HG03064 (cell line): ENCODE results near the gene ELOVL5.

ENCODE experiments used
- ATAC-seq: cut with Tn5 transposase; IDR thresholded peaks from one replicate; pipeline ENCODE4 v1.9.1; 2021; ENCODE audit warnings: low read depth; ENCODE audit not compliant: unreplicated experiment

The ELOVL5 gene

DNA sequence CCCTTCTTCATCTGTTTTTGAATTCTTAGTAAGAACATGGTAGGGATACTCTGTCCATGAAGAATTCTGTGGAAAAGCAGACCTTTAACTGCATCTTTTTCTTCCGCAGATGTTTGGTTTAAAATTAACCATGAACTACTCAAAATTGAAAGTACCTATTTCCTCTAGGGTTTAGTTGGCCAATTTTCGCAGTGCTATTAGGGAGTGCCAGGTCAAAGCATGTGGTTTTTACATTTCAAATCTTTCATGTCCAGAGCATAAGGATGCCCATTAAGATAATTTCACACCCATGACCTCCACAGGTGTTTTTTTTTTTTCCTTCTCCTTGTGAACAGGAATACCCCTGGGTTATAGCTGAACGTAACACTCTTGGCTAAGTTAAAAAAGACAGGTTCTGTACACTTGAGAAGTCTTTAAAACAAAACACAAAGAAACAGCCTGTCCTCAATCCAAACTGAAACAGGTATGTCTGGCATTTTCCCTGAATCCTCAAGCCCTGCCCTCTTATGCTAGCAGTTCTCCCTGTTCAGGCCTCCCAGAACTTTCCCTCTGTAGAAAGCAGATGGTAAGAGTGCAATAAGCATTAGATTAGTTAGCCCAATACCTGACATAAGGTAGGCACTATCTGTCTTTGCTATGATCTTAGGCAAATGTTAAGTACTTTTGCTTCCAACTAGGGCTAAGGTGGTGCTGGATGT, 67.1 kb downstream of the ELOVL5 start:
- no peak for ATAC-seq

DNA sequence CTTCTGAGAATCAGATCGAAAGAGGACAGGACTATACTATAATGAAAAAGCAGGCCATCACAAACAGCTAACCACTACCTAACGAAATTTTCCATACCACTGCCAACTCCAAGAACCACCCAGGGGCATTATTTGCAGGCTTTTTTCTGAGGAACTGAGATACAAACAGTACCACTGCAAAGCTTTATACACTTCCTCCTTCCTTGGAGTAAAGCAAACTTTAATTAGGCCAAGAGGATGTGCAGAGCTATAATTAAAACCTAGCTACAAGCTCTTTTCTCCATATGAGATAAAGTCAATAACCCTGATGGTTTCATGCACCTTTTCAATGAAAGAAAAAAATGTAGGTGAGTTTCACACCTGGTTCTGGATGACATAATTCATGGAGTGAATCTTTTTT, 68.5 kb downstream of the ELOVL5 start:
- ATAC-seq, result no peak

DNA sequence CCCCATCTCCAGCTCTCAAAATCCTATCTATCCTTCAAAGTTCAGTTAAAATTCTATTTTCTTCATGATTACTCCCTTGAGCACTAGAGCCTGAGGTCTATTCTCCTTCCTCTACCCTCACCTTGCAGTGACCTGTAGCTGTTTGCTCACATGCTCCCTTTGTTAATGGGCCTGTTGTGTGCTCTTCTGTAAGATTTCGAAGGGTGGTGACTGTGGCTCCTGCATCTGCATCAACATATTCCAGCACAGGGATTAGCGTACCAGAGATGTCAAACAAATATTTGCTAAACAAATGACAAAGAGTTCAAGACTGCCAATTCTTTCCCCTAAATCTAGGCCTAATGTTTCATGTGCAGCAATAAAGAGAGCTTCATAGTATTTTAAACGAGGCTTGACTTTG, 69.5 kb downstream of the ELOVL5 start:
- no peak for ATAC-seq

DNA sequence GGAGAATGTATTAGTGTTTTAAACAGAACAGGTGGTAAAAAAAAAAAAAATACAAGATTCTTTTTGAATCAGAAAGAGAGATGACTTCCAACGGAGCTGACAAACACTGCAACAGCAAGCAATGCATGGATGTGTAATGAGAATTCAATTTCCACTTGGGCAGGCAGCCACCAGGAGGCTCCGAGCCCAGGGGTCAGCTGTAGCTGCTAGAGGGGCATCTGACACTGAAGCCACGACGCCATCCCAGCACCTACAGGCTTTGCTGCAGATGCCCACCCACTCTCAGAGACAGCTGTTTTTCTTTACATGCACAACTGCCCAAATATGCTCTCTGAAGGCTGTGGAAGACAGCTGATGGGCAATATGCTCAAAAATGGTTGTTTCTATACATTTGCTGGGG, 75.4 kb downstream of the ELOVL5 start:
- ATAC-seq, result no peak

DNA sequence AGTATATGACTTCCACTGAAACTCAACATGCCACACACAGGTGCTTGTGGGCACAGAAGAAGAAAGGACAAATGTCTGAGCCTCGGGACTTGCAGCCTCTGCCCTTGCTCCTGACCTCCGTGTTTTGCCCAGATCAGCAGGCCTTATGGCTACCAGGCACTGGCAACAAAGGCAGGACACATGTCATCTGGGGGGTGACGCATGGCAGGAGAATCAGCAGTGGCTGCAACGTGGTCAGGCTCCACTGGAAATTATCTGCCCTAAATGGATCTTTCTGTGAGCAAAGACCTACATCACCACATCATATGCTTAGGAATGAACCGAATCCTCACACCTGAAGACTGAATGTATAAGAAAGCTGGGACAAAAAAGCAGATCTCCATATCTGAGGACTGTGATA, 78.9 kb downstream of the ELOVL5 start:
- no peak for ATAC-seq

DNA sequence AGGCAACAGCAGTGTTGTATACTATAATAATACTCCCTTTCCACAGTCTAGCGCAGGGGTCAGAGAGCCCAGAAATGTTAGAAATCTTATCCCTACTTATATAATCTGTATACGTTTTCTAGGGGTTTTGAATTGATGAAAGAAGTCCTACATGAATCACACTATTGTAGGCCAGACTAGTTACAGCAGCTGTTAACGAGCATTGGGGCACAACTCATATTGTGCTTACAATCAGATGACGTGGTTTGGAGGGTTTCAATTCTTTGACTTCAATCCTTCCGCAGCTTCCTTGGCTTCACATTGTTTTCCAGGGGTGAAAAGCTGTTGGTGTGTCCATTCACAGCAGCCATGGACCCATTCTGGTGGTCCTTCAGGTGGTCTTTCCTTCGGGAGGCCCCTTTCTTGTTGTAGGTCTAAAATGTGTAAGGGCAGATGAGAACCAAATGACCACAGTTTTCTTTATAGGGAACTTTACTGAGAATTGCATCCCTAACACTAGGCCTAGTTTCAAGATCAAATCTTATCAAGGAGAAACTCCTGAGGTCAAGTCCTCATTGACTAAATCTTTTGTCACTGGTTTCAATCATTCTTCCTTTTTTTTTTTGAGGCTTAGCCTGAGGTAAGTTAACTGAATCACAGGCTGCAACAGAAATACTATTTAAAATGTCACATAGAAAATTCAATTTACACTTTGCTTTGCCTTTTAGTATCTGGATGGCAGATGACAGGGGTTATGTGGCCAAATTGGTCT, 79.7 kb downstream of the ELOVL5 start:
- ATAC-seq, result no peak

DNA sequence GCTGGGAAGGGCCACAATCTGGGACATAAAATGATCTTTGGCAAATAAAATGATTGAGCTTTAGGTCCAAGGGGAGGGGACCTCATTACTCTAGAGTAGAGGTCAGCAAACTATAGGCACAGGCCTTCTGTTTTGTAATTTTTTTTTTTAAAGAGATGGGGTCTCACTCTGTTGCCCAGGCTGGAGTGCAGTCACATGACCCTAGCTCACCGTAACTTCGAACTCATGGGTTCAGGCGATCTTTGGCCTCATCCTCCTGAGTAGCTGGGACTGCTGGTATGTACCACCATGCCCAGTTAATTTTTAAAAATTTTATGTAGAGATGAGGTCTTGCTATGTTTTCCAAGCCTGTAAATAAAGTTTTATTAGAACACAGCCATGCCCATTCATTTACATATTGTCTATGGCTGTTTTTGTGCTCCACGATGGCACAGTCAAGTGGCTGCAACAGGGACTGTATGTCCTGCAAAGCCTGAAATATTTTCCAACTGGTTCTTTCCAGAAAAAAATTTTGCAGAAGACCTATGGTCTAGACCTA, 82.1 kb downstream of the ELOVL5 start:
- no peak for ATAC-seq

DNA sequence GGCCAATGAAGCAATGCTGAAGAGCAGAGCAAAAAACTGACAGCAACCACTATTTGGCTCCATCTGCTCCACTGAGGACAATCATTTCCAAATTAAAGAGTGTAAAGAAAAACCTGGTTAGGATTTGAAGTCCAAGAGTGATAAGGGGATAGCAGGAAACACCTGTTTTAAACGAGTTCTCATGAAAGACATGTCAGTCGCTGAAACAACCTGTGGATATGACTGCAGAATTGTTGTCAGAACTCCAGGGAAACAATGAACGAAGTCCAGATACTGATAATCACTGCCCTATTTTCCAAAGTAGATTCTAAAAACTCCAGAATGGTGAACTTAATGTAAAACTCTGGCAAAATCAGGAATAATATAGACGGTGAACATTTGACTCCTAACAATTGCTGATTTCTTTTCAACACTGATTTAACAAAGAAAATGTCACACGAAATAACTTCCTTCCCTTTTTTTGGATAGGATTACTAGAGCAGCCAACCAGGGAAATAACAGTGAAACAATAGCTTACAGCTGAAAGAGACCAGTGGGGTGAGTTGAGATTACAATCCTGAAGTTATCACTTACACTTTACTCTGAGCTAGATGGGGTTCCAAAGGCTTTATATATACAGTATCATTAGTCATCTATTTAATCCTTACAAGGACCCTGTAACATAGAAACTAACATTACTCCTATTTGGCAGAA, 83.7 kb downstream of the ELOVL5 start:
- no peak for ATAC-seq

DNA sequence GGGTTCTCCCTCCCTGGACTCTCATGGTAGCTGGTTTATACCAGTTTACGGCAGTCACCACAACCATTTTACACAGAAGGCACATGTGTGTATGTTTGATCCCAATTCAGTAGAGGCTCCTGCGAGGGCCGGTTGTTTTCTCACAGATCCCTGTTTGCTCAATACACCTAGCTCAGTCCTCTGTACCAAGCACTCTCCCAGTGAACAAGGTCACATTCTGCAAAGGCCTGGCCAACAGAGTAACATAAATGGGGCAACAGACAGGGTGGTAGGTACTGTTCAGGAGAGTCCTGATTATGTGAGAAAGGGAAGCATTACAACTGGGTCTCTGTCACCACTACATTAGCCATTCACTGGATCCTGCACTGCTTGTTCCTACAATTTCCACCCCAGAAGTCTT, 84.4 kb downstream of the ELOVL5 start:
- ATAC-seq, result no peak

DNA sequence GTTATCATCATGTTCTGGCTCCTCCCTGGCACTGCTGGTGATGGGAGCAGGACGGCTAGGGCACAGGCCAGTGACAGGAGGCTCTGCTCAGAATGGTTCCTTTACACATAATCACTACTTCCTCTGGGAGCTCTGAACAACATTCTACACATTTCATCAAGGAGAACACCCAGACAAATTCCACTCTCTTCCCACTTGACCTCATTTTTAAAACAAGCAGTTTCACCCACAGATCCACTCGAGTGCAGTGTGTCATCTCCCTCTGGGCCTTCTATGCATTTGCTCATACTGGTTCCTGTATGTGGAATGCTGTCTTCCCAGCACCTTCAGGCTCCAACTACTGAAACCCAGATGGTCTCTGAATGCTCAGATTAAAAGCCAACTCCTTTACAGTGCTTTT, 84.8 kb downstream of the ELOVL5 start:
- ATAC-seq, result no peak

DNA sequence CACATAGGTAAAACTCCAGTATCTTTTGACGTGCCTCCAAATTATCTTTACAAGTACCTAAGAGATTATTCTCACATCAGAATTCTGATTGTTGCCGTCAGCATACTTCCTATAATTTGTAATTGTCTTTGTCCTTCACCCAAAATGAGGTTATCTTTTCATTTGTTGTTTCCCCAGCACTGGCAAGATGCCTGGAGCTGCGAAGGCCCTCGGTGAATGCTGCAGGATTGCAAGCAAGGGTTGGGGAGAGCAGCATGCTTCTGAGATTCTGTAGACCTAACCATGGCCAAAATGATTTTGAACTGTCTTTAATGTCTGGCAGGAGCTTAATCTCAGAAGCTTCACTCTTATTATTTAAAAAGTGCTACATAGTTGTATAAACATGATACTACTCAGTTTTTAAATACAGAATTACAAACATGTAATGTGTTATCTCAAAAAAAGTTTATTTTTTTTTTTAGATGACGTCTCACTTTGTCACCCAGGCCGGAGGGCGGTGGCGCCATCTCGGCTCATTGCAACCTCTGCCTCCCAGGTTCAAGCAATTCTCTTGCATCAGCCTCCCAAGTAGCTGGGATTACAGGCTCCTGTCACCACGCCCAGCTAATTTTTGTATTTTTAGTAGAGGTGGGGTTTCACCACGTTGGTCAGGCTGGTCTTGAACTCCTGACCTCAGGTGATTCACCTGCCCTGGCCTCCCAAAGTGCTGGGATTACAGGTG, 88.7 kb downstream of the ELOVL5 start:
- ATAC-seq, result no peak

DNA sequence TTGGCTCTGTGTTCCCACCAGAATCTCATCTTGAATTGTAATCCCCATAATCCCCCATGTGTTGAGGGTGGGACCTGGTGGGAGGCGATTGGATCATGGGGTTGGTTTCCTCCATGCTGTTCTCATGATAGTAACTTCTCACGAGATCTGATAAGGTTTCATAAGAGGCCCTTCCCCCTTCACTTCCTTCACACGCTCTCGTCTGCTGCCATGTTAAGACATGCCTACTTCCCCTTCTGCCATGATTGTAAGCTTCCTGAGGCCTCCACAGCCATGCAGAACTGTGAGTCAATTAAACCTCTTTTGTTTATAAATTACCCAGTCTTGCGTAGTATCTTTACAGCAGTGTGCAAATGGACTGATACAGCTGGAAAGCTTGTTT, 90.0 kb downstream of the ELOVL5 start:
- no peak for ATAC-seq

DNA sequence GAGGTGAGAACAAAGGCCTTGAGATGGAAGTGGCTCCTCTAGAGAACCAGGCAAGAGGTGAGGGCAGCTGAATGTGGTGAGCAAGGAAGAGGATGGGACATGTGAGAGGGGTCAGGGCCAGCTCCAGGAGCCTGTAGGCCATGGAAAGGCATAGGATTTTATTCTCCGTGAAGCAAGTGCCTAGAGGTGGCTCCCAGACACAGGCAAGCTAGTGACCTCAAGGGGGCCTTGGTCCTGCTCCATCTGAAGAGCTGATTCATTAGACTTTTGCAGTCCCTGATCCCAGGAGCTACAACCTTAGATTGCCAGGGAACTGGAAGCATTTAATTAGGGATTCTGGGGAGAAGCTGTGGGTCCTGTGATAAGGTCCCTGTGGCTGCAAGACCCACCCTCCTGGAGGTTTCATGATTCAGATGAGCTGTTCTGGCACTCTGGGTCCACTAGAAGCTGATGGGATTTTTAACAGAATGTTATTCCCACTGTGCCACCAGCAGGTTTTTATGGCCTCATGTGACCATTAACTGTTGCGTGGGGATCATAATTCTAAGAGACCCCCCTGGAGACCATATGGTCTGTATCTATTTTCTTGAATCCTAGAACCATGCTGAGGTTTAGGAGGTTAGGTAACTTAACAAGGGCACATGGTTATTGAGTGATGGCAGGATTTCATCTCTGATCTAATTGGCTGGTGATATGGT, 90.5 kb downstream of the ELOVL5 start:
- no peak for ATAC-seq

DNA sequence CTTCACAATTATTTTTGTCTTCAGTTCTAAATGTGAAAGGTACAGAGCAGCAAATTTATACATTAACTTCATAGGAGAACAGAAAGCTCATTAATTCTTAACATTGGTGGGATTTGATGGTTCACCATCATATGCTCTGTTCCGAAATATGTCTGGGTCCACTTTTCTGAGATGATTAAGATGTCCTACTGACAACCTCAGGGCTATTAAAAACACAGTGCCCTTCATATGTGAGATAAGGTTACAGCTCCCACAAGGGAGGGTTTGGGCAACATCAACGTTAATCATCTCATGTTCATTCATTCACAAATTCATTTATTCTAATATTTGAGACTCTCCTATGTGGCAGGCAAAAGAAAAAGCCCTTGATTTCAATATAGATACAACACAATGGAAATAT, 91.2 kb downstream of the ELOVL5 start:
- ATAC-seq, result no peak

DNA sequence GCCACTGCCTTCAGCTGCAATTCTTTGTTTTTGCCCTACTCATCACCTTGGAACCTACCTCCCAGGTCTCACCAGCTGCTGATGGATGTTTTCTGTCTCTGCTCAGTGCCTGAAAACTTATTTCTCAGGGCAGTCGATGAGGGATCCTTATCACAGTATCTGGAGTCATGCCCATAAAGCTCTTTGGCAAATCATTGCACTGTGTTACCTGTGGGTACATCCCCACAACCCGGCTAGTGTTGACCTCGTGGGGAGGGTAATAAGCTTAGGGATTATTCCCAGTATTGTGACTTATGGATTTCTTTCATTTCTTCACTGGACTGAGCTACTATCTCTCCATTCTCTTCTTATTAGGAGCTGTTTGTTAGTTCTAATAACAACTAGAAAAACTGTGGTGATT, 91.7 kb downstream of the ELOVL5 start:
- ATAC-seq, result no peak

DNA sequence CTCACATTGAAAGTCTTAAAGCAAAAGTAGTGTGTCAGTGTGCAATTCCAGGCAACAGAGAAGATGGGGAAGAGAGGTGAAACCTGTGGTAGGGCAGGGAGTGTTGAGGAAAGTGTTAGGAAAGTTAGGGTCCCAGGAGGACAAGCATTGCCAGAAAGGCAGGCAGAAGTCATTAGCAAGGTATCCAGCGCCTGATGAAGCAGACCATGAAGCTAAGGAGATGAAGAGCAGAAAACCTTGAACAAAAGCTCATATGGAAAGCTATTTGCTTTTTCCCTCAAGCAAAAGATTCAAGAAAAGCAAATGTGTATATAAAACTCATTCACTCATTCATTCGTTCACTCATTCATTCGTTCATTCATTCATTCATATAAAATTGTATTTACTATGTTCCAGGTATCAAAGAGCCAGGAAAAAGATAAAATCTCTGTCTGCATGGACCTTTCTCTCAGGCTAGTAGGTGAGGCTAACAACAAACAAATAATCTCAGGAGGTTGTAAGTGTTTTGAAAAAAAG, 96.5 kb downstream of the ELOVL5 start:
- no peak for ATAC-seq

DNA sequence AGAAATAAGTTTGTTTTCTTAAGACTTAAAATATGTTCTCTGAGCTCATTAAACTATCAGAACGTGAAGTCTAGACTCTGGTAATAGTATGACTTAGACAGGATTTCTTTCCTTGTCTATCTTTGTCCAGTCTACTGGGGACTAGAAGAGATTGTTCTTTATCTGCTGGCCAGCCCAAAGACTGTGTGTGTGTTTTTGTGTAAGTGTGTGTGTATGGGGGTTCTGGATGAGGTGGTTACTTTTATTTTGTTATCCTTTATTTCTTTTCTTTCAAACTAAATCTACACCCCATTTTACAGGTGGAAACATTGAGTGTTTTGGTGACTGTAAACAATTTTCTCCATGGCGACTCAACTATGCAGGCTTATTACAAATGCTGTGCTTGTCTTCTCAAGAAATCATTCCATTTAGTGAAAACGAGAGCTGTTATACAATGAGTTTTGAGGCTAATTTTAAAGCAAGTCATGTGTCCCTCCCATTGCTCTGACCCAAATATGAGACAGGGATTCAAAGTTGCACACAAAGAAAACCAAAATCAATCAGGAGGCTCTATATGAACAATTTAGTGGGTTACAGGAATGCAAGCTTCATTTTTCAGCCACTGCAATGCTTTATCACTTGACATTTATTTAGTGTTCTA, 97.6 kb downstream of the ELOVL5 start:
- no peak for ATAC-seq

DNA sequence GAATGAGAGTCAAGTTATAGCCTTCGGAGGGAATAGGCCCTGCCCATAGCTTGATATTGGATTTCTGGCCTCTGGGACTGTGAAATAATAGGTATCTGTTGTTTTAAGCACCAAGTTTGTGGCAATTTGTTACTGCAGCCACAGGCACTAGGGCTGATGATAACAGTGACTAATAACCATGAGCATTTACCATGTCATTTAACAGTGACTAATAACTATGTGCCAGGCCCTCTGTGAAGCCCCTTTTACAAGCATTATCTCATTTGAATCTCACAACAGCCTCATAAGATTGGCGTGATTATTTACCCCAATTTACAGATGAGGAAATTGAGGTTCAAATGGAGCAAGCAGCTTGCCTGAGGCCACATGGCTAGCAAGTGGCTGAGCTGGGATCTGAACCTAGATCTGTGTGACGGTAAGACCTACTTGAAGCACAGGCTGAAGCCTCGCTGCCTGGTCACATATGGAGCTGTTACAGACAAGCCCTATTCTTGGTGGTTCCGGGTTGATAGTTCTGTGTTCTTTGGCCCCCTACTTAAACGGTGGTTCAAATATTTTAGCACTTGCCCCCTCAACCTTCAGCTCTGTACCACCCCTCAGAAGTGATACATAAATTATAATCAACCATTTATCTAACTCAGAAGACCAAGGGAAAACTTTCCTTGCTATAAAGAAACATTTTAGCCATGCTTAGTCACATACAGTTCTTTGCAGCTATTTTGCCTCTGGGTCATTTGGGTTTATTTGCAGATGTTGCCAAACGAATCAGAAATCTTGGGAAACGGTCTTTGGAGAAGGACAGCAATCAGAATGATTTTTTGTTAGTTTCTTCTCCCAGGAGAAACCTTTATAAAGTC, 98.3 kb downstream of the ELOVL5 start:
- no peak for ATAC-seq

DNA sequence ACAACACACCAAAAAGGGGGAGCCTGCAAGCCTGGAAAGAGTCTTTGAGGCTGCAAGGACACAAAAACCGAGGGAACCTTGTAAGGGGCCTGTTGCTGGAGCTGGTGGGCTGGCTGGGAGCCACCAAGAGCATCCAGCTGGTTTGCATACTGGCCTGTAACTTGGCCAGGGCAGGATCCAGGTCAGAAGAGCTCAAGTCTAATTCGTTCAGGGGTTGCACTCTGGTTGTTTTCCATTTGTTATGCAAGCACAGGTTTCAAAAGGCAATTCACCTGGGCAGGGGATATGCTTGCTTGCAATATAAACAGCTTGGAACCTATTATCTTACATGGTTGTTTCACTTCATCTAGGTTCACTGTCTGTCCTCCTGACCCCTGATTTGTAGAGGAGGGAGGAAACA, 101.8 kb downstream of the ELOVL5 start:
- ATAC-seq, result no peak
